GDM1 (cell line): ENCODE results near the gene MEGF11.
"Not testable (repeated sequence)": the region's sequence is repeated elsewhere in the genome, so short reads cannot be mapped to it uniquely, and the experiment has no call there.

ENCODE experiments used
- DNase-seq: peaks from one replicate; lab custom pipeline; 2025; lab: John Stamatoyannopoulos, UW

The MEGF11 gene

GRCh38 chr15:65996901-65997300, 256.6 kb downstream of the MEGF11 start:
- no peak for DNase-seq

- no peak for DNase-seq
Observed at GRCh38 chr15:65994832-65995231, 258.7 kb downstream of the MEGF11 start.

GRCh38 chr15:65993762-65994161, 259.8 kb downstream of the MEGF11 start:
- no peak for DNase-seq

GRCh38 chr15:65993236-65993635, 260.3 kb downstream of the MEGF11 start:
- DNase-seq: no peak

GRCh38 chr15:65991721-65992483, 261.6 kb downstream of the MEGF11 start:
- DNase-seq: no peak

GRCh38 chr15:65990298-65990981, 263.1 kb downstream of the MEGF11 start:
- DNase-seq: no peak

GRCh38 chr15:65987100-65987499, 266.4 kb downstream of the MEGF11 start:
- no peak for DNase-seq

- no peak for DNase-seq
Observed at GRCh38 chr15:65986416-65986815, 267.1 kb downstream of the MEGF11 start.

- no peak for DNase-seq
Observed at GRCh38 chr15:65985387-65985786, 268.2 kb downstream of the MEGF11 start.

- DNase-seq: no peak
Observed at GRCh38 chr15:65982627-65983322, 270.8 kb downstream of the MEGF11 start.

- no peak for DNase-seq
Observed at GRCh38 chr15:65981837-65982626, 271.5 kb downstream of the MEGF11 start.

- peak; percentile 15 for DNase-seq
Observed at GRCh38 chr15:65980824-65981456, 272.6 kb downstream of the MEGF11 start.

GRCh38 chr15:65979837-65980236, 273.7 kb downstream of the MEGF11 start:
- DNase-seq: no peak

GRCh38 chr15:65979316-65979715, 274.2 kb downstream of the MEGF11 start:
- no peak for DNase-seq

- DNase-seq: no peak
Observed at GRCh38 chr15:65978110-65978509, 275.4 kb downstream of the MEGF11 start.

- DNase-seq: not testable (repeated sequence)
Observed at GRCh38 chr15:65976196-65976595, 277.4 kb downstream of the MEGF11 start.

GRCh38 chr15:65971741-65971995, 281.9 kb downstream of the MEGF11 start:
- no peak for DNase-seq

GRCh38 chr15:65970937-65971740, 282.4 kb downstream of the MEGF11 start:
- no peak for DNase-seq

GRCh38 chr15:65969865-65970816, 283.4 kb downstream of the MEGF11 start:
- DNase-seq: no peak

GRCh38 chr15:65968511-65968910, 285.0 kb downstream of the MEGF11 start:
- DNase-seq: no peak
